Prostate gland (tissue), 2 donors: ENCODE data around the gene RIPK1. TPM values are rescaled to one million over a fixed set of nuclear protein-coding genes. Genes with fewer than 3 reads are reported as not detected.
"Not testable (repeated sequence)": the region's sequence is repeated elsewhere in the genome, so short reads cannot be mapped to it uniquely, and the experiment has no call there.

Source experiments
- DNase-seq: peaks from one replicate; pipeline ENCODE4 v3.0.0-alpha.2; 2019; ENCODE audit warnings: low spot score
- H3K27ac ChIP-seq, 2 donors: fragments of 200-600 bp; sonication (generic); 2 replicates each; pipeline ENCODE4 v1.5.1; 2017 to 2019
- H3K27me3 ChIP-seq: fragments of 200-600 bp; sonication (generic); replicated peaks from 2 replicates; pipeline ENCODE4 v1.5.1; 2019; ENCODE audit not compliant: insufficient read depth
- H3K36me3 ChIP-seq, 2 donors: fragments of 200-600 bp; sonication (generic); 1 replicate in 1 of 2; 2 replicates in 1 of 2; pipeline versions ENCODE4 v1.5.1 to v1.8.1; 2017 to 2019
- H3K4me1 ChIP-seq: fragments of 200-600 bp; sonication (generic); replicated peaks from 2 replicates; pipeline ENCODE4 v1.5.1; 2019
- H3K4me3 ChIP-seq, 2 donors: fragments of 200-600 bp; sonication (generic); 2 replicates each; pipeline ENCODE4 v1.5.1; 2017 to 2019
- H3K9me3 ChIP-seq: fragments of 200-600 bp; sonication (generic); 2 replicates; pipeline ENCODE4 v1.5.1; 2017
- CTCF ChIP-seq, 4 experiments: fragments of 200-600 bp in 2 of 4; fragments of 450-650 bp in 2 of 4; sonication (generic) in 2 of 4; IDR thresholded peaks; 1 replicate in 3 of 4; 2 replicates in 1 of 4; pipeline ENCODE4 v1.5.1; 2016 to 2019; ENCODE audit warnings: antibody characterized with exemption in 4 of 4, mild to moderate bottlenecking in 2 of 4, moderate library complexity in 2 of 4
- POLR2A ChIP-seq: fragments of 450-650 bp; IDR thresholded peaks from one replicate; pipeline ENCODE4 v1.6.1; 2016; ENCODE audit warnings: antibody characterized with exemption, mild to moderate bottlenecking
- POLR2AphosphoS5 ChIP-seq: sonication (generic); formaldehyde crosslinking; IDR thresholded peaks from one replicate; pipeline ENCODE4 v1.6.1; 2017; ENCODE audit warnings: antibody characterized with exemption
- WGBS: methylation state at CpG from one replicate; pipeline ENCODE4 v1.1.5; 2018; 5-methylcytosine and 5-hydroxymethylcytosine counted together
- intact Hi-C: fragments of 100-400 bp; cut with DNase I; formaldehyde crosslinking; loops from one replicate; pipeline ENCODE4 v1.14.2; 2022
- total RNA-seq, 2 donors: library from RNA; depleted of rRNA; stranded (reverse); fragments of >200 nt; gene quantifications; one replicate each; pipeline ENCODE4 v1.1.0, GENCODE V29; 2016

The RIPK1 gene
- total RNA-seq, 2 donors from 2014 or later, result 21.3 to 23.0 TPM

DNA sequence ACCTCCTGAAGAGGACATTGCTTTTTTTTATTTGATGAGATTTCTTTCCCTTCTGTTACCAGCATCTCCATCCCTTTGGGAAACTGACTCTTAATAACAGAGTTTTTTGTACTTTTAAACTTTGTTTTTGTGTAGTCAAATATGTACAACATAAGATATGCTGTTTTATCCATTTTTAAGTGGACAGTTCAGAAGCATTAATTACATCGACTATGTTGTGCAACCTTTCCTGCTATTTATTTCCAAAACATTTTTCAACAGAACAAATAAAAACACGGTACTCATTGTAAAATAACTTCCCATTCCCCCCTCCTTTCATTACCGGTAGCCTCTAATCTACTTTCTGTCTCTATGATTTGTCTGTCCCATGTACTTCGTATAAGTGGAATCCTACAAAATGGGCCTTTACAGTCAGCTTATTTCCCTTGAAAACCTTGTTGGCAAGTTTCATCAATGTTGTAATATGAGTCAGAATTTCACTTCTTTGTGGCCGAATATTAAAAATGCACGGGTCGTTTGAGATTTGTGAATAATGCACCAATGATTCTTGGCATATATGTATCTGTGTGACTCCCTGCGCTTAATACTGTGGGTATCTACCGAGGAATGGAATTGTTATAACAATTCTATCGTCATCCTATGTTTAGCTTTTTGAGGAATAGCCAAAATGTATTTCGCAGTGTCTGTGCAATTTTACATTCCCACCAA lies 11.1 kb upstream of the RIPK1 start:
- no peaks in the 10 kb centered on the region for H3K4me1 ChIP-seq
- no peak overlapping the region for H3K4me3 ChIP-seq
- no peak overlapping the region for H3K27ac ChIP-seq
- H3K36me3 ChIP-seq, result no peaks in the 10 kb centered on the region
- H3K27me3 ChIP-seq, result no peaks in the 10 kb centered on the region
- DNase-seq, result no peak
- intact Hi-C loops, result loop anchor here (10.0 kb wide), 1 partner anchor 212 kb away; the partner anchor contains the start of gene SERPINB1
- WGBS, result 80% methylated on average over 11 of the region's 11 CpGs
- H3K9me3 ChIP-seq, result no peaks in the 10 kb centered on the region
- TF ChIP-seq CTCF (IDR thresholded peaks at IDR 0.05) (no peak), POLR2A (no peak), POLR2AphosphoS5 (no peak)

DNA sequence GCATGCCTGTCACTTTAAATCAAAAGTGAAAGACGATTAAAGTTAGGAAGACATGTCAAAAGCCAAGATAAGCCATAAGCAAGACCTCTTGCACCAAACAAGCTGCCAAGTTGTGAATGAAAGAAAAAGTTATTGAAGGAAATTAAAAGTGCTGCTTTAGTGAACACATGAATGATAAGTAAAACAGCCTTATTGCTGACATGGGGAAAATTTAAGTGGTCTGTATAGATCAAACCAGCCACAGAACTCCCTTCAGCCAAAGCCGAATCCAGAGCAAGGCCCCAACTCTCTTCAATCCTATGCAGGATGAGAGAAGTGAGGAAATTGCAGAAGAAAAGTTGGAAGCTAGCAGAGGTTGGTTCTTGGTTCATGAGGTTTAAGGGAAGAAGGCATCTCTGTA lies 9.3 kb upstream of the RIPK1 start:
- intact Hi-C loops, result loop anchor here (2.0 to 10.0 kb wide), 2 partner anchors 106 to 214 kb away; partner anchors contain the start of gene SERPINB1
- Histone ChIP-seq H3K27me3 (no peaks in the 10 kb centered on the region), H3K4me1 (no peaks in the 10 kb centered on the region), H3K27ac (no peak overlapping the region), H3K9me3 (no peaks in the 10 kb centered on the region), H3K4me3 (no peak overlapping the region), H3K36me3 (no peaks in the 10 kb centered on the region)
- 73% methylated on average over 2 of the region's 2 CpGs for WGBS
- DNase-seq, result no peak
- TF ChIP-seq POLR2AphosphoS5 (no peak), POLR2A (no peak), CTCF (IDR thresholded peaks at IDR 0.05) (no peak)

GRCh38 chr6:3060092-3060491 lies 8.2 kb upstream of the RIPK1 start:
- DNase-seq, result not testable (repeated sequence)
- 94% methylated on average over 11 of the region's 11 CpGs for WGBS

DNA sequence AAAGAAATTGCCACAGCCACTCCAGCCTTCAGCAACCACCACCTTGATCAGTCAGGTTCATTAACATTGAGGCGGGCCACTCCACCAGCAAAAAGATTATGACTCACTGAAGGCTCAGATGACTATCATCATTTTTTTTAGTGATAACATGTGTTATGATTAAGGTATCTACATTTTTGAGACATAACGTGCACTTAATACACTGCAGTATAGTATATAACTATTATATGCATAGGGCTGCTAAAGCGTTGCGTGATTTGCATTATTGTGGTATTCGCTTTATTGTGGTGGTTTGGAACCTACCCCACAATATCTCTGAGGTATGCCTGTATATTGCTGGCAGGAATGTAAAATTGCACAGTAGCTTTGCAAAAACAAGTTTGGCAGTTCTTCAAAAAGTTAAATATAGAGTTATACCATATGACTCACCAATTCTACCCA lies 6.8 kb upstream of the RIPK1 start:
- Histone ChIP-seq H3K27me3 (no peaks in the 10 kb centered on the region), H3K9me3 (no peaks in the 10 kb centered on the region), H3K27ac (no peak overlapping the region), H3K4me3 (no peak overlapping the region), H3K36me3 (no peaks in the 10 kb centered on the region), H3K4me1 (no peaks in the 10 kb centered on the region)
- no peak for DNase-seq
- 89% methylated on average over 5 of the region's 5 CpGs for WGBS
- intact Hi-C loops, result no loop called here
- TF ChIP-seq POLR2AphosphoS5 (no peak), POLR2A (no peak), CTCF (IDR thresholded peaks at IDR 0.05) (no peak)

More at GRCh38 chr6:3060092-3060491, 8.2 kb upstream of the RIPK1 start:
- H3K4me1 ChIP-seq, H3K36me3 ChIP-seq, H3K27me3 ChIP-seq, H3K4me3 ChIP-seq, H3K27ac ChIP-seq, H3K9me3 ChIP-seq, intact Hi-C loops: not testable (repeated sequence)

DNA sequence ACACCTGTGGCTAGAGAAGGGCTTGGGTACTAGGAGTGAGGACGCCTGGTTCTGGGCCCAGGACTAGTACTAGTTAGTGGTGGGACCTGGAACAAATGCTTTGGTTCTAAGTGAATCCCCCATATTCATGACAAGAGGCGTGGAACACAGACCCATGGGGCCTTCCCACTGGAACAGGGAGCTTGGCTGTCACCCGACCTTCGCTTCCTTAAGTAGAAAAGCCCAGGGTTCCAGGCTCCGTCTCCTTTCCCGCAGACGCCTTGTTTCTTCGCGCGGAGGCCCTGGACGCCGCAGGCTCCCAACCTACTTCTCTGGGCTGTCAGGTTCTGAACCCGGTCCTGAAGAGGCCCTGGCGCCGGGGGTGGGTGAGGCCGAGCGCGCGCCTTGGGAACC lies 5.0 kb upstream of the RIPK1 start:
- not testable (repeated sequence) for DNase-seq
- H3K4me3 ChIP-seq, result peak overlapping the region; percentile 73 to 75

More for the DNA sequence above, 5.0 kb upstream of the RIPK1 start:
- H3K27ac ChIP-seq, result peak overlapping the region; percentile 89 to 91
- intact Hi-C loops, H3K27me3 ChIP-seq, H3K4me1 ChIP-seq, H3K9me3 ChIP-seq, H3K36me3 ChIP-seq: not testable (repeated sequence)
- WGBS, result 0% methylated on average over 13 of the region's 19 CpGs
